Activated T-cell treated with anti-CD3 and anti-CD28 coated beads, Interleukin-2, amount 50 U/mL, for 1 hour (primary cell): ENCODE data around the gene SLC2A11.
A peak's percentile ranks its signal among the peaks of the same experiment; 100 is the strongest.
"Not testable (repeated sequence)": the region's sequence is repeated elsewhere in the genome, so short reads cannot be mapped to it uniquely, and the experiment has no call there.

ENCODE experiments used
- DNase-seq: peaks from one replicate; pipeline ENCODE4 v3.0.0-alpha.2; 2020

The SLC2A11 gene

DNA sequence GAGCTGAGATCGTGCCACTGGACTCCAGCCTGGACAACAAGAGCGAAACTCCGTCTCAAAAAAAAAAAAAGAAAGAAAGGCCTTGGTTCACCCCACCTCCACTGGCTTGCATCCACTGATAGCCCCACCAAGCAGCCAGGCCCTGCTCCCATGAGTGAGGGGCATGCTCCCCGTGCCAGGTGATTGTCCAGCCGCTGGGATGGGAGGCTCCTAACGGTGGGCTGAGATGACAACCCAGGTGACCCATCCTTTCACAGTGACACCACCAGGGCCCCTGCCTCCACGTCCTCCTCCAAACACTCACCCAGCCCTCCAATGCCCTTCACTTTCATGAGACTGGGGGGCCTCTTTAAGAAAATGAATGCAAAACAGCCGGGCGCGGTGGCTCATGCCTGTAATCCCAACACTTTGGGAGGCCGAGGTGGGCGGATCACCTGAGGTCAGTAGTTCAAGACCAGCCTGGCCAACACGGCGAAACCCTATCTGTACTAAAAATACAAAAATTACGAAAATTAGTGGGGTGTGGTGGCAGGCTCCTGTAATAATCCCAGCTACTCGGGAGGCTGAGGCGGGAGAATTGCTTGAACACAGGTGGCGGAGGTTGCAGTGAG, 10.3 kb upstream of the SLC2A11 start:
- DNase-seq: no peak

GRCh38 chr22:23847991-23848864, 9.4 kb upstream of the SLC2A11 start:
- DNase-seq: no peak

GRCh38 chr22:23849009-23850006, 8.4 kb upstream of the SLC2A11 start:
- DNase-seq: peak; percentile 93

- DNase-seq: no peak
Observed at GRCh38 chr22:23850136-23850611, 7.5 kb upstream of the SLC2A11 start.

DNA sequence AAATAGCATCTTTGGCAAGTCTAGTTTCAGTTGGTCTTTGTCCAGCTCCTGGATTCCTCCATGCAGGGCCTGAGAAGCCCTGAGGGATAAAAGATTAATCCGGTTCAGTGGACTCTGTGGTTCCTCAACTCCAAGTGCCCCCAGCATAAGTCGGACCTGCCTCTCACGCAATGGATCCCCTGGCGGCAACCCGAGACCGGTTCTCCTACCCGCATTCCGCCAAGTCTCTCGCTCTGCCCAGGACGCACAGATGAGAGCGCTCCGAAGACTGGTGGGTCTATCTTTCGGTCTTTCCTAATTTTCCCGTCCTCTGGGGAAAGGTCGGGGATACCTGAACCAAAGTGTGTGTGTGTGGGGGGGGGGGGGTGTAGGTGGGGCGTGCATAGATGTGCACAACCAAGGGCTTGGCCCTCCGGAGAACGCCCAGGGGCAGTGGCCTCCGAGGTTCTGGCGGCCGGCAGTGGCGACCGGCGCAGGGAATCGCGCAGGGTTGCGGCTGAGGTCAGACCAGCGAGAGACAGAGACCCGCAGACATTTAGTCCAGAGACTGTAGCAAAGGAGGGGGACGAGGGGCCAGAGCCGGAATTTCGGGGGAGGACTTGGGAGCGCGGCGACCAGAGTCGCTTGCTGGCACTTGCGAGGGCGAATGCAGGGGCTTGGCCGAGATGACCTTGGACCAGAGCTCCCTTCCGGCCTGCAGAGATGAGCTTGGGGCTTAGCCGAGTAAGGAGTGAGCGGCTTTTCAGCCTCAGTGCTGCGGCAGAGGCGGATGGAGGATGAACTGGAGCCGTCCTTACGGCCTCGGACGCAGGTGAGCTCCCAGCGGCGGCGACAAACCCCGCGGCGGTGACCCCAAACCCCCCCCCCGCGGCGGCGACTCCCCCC, 712 bp upstream of the SLC2A11 start:
- DNase-seq: no peak

DNA sequence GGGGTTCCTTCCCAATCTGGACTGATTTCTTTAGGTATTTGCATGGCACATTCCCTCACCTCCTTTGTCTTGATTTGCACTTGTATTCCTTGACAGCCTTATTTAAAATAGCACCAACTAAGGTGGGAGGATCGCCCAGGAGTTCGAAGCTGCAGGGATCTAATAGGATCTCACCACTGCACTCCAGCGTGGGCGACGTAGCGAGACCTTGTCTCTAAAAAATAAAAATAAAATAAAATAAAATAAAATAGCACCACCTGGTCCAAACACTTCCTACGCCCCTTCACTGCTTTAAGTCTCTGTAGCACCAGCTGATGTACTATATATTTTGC, 775 bp downstream of the SLC2A11 start:
- DNase-seq: no peak

- DNase-seq: no peak
Observed at GRCh38 chr22:23859201-23859600, 1.5 kb downstream of the SLC2A11 start.

GRCh38 chr22:23860187-23860586, 2.5 kb downstream of the SLC2A11 start:
- DNase-seq: not testable (repeated sequence)

DNA sequence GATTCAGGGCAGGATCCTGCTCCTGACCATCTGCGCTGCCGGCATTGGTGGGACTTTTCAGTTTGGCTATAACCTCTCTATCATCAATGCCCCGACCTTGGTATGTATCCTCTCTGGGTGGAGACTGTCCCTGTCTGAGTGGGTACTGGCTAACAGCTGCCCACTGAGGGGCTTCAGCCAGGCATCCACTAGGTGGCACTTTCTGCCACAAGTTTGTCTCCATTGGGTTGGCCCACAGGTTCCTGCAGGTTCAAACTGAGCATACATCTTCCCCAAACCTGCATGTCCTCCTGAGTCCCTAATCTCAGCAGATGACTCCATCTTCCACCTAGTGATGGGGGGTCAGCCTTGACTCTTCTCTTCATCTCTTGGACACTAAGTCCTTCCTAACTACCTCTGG, 4.4 kb downstream of the SLC2A11 start:
- no peak for DNase-seq

- not testable (repeated sequence) for DNase-seq
Observed at GRCh38 chr22:23864499-23865154, 7.0 kb downstream of the SLC2A11 start.

- no peak for DNase-seq
Observed at GRCh38 chr22:23868580-23868979, 10.9 kb downstream of the SLC2A11 start.

DNA sequence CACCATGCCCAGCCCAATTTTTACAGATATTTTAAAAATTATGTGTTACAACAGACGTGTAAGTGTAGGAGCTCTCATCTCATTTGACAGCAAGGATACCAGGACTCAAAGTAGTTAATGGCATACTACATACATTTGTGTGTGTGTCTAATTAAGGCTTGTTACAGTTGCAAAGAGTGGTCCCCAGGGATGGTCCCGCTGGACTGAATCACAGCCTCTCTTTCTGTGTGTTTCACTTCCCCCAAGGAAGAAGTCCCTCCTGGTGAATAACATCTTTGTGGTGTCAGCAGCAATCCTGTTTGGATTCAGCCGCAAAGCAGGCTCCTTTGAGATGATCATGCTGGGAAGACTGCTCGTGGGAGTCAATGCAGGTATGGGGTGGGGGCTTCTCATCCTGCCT, 17.2 kb downstream of the SLC2A11 start:
- no peak for DNase-seq

DNA sequence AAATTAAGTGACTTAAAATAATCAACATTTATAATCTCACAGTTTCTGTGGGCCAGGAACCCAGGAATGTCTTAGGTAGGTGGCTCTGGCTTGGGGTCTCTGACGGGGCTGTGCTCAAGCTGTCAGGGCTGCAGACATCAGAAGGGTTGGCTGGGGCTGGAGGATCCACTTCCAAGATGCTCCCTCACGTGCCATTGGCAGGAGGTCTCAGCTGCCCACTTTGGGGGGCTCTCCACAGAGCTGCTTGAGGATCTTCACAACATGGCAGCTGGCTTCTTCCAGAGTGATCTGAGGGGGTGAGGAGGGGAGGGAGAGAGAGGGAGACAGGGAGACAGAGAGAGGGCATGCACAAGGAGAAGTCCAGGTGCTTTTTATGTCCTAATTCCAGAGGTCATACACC, 18.1 kb downstream of the SLC2A11 start:
- DNase-seq: no peak

DNA sequence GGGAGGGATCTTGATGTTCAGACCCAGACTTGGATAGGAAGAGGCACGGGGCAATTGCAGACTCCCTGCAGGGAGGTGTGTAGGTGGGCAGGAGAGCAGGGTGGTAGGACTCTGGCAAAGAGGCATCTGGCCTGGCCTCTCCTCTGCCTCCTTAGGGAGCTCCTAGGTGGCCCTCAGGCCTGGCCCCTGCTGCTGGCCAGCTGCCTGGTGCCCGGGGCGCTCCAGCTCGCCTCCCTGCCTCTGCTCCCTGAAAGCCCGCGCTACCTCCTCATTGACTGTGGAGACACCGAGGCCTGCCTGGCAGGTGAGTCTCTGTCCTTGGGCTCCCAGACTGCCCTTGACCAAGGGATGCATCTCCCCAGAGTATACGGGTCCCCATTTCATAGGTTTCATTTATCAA, 19.9 kb downstream of the SLC2A11 start:
- no peak for DNase-seq

DNA sequence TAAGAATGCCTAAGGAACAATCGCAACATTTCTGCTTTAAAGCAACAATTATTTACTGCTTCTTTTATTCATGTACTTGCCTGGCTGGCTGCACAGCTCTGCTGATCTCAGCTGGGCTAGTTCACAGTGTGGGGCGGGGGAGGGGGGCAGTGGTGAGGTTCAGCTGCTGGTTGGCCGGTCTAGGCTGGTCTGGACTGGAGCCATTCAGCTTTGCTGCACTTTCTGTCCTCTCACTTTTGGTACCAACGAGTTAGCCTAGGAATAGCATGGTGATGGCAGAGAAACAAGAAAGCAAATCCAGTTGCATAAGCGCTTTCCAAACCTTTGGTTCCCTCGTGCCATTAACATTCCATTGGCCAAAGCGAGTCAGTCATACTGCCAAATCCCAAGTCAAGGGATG, 20.5 kb downstream of the SLC2A11 start:
- DNase-seq: no peak

DNA sequence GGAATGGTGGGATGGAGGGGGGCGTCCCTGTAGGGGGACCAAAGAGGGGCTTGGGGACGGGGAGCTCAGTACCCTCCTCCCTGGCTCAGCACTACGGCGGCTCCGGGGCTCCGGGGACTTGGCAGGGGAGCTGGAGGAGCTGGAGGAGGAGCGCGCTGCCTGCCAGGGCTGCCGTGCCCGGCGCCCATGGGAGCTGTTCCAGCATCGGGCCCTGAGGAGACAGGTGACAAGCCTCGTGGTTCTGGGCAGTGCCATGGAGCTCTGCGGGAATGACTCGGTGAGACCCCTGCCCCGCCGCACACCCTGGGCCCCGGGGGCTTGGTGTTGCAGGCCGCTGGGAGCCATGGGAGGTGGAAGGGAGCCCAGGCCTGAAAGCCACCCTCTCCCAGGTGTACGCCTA, 24.7 kb downstream of the SLC2A11 start:
- no peak for DNase-seq

DNA sequence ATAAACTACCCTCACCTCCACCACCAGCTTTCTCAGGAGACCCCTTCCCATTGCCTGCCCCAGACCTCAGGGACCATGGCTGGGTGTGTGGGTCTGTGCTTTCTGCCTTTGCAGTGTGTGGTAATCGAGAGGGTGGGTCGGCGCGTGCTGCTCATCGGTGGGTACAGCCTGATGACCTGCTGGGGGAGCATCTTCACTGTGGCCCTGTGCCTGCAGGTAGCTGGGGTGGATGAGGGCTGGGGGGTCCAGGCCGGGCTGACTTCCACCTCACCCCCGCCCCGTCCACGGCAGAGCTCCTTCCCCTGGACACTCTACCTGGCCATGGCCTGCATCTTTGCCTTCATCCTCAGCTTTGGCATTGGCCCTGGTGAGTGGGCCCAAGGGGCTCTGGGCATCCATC, 26.0 kb downstream of the SLC2A11 start:
- DNase-seq: no peak

DNA sequence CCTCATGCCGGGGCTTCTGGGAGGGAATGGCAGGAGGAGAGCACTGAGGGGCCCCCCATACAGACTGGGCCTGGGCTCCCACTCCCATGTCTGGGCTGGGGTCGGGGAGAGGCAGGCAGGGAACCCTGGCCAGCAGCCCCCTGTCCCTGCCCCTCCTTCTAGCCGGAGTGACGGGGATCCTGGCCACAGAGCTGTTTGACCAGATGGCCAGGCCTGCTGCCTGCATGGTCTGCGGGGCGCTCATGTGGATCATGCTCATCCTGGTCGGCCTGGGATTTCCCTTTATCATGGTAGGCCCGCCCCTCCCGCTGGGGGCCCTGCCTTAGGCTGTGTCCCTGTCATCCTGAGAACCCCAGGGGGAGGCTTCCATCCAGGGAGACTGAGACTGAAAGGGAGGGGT, 26.5 kb downstream of the SLC2A11 start:
- no peak for DNase-seq

DNA sequence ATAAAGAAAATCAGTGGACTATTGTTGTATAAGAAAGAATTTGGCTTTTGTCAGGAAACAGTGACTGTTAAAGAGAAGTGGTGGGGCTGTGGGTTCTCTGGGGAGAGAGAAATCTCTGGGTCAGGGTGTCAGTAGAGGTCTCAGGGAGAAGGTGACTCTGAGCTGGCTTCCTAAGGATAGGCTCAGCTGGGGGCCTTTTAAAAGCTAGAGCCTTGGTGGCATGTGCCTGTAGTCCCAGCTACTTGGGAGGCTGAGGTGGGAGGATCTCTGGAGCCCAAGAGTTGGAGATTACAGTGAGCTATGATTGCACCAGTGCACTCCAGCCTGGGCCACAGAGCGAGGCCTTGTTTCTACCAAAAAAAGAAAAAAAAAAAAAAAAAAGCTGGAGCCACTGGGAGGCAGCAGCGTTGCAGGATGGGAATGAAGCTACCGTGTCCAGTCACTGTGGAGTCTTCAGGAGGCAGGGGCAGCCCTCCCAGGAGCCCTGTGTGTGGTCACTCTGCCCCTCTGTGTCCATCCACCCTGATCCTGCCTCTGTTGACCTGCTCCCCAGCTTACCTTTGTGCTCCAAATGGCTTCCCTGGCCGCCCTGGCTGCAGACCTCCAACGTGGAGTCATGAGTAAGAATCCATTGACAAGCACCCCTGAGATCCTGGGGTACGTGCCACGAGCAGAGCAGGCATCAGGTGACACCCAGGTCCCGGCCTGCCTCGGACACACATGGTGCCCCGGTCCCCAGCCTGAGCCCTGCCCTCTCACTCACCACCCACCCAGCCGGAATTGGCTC, 31.1 kb downstream of the SLC2A11 start:
- DNase-seq: no peak

DNA sequence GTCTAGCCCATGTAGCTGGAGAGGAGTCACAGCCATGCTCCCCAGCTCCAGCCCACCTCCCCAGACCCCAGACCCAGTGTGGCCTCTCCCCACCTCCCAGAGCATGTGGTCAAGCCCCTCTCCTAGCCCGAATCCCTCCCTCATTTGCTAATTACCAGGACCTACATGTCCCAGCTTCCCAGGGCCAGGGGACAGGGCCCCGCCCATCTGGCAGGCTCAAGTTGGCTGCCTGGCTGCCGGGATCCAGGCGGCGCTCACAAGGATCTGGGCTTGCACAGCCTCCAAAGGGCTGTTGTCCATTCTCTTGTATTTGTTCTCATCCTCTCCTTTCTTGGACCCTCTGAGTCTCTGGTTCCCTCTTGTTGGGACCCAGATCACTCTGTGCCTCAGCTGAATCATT, 31.9 kb downstream of the SLC2A11 start:
- DNase-seq: no peak

GRCh38 chr22:23891726-23892125, 34.1 kb downstream of the SLC2A11 start:
- DNase-seq: no peak
